ENCODE data around the gene FAM89A. TPM values are rescaled to one million over a fixed set of nuclear protein-coding genes. Genes with fewer than 3 reads are reported as not detected.

The FAM89A gene
- total and polyA plus RNA-seq, 9 of the 15 experiments (the other 6 are each of a cell fraction or from before 2014, with no cell fraction given): 8.7 to 66.2 (median 43.3) TPM

DNA sequence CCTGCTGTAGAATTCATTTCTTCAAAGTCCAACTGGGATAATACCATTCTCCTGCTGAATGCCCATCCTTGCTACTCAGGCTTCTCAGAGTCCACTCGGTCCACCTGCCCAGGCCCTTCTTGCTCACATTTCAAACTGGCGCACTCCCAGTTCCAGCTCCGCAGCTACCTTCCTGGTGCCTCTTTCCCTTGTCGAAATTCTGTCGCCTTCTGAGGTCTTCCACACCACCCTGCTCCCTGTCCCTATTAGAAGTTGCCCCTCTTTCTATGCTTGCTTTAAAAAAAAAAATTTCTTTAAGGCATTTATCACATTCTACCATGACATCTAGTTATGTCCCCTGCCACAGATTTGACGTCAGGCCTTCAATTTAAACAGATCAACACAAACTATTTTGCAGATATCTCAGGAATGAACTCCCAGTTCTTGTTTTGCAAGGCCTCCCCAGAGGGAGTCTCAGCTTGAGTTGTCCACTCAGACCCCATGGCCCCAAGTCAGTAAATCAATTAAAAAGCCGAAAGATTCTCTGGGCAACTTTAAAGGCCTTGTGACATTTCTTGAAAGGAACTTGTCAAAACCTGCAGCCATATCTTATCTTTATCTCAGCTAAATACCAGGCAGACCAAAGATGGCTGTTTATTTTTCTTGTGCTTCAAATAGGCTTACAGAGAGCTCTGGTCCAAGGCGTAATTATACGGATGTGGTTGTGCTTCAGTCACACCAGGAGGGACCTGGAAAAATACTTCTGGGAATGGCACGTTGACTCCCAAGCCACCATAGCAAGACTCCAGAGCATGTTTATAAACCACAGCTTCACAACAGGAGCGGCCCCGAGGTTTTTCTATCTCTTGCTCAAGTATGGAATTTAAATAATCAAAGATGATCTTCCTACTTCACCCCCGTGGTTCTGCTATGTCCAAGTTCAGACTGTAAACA lies 2.2 kb downstream of the FAM89A start (continued):
- no peak for TF ChIP-seq AFF4 (CRISPR knock-in tag; IDR thresholded peaks at IDR 0.05)
- TF ChIP-seq EP400 (IDR thresholded peaks at IDR 0.05): no peak
- TF ChIP-seq, protein P1, sequence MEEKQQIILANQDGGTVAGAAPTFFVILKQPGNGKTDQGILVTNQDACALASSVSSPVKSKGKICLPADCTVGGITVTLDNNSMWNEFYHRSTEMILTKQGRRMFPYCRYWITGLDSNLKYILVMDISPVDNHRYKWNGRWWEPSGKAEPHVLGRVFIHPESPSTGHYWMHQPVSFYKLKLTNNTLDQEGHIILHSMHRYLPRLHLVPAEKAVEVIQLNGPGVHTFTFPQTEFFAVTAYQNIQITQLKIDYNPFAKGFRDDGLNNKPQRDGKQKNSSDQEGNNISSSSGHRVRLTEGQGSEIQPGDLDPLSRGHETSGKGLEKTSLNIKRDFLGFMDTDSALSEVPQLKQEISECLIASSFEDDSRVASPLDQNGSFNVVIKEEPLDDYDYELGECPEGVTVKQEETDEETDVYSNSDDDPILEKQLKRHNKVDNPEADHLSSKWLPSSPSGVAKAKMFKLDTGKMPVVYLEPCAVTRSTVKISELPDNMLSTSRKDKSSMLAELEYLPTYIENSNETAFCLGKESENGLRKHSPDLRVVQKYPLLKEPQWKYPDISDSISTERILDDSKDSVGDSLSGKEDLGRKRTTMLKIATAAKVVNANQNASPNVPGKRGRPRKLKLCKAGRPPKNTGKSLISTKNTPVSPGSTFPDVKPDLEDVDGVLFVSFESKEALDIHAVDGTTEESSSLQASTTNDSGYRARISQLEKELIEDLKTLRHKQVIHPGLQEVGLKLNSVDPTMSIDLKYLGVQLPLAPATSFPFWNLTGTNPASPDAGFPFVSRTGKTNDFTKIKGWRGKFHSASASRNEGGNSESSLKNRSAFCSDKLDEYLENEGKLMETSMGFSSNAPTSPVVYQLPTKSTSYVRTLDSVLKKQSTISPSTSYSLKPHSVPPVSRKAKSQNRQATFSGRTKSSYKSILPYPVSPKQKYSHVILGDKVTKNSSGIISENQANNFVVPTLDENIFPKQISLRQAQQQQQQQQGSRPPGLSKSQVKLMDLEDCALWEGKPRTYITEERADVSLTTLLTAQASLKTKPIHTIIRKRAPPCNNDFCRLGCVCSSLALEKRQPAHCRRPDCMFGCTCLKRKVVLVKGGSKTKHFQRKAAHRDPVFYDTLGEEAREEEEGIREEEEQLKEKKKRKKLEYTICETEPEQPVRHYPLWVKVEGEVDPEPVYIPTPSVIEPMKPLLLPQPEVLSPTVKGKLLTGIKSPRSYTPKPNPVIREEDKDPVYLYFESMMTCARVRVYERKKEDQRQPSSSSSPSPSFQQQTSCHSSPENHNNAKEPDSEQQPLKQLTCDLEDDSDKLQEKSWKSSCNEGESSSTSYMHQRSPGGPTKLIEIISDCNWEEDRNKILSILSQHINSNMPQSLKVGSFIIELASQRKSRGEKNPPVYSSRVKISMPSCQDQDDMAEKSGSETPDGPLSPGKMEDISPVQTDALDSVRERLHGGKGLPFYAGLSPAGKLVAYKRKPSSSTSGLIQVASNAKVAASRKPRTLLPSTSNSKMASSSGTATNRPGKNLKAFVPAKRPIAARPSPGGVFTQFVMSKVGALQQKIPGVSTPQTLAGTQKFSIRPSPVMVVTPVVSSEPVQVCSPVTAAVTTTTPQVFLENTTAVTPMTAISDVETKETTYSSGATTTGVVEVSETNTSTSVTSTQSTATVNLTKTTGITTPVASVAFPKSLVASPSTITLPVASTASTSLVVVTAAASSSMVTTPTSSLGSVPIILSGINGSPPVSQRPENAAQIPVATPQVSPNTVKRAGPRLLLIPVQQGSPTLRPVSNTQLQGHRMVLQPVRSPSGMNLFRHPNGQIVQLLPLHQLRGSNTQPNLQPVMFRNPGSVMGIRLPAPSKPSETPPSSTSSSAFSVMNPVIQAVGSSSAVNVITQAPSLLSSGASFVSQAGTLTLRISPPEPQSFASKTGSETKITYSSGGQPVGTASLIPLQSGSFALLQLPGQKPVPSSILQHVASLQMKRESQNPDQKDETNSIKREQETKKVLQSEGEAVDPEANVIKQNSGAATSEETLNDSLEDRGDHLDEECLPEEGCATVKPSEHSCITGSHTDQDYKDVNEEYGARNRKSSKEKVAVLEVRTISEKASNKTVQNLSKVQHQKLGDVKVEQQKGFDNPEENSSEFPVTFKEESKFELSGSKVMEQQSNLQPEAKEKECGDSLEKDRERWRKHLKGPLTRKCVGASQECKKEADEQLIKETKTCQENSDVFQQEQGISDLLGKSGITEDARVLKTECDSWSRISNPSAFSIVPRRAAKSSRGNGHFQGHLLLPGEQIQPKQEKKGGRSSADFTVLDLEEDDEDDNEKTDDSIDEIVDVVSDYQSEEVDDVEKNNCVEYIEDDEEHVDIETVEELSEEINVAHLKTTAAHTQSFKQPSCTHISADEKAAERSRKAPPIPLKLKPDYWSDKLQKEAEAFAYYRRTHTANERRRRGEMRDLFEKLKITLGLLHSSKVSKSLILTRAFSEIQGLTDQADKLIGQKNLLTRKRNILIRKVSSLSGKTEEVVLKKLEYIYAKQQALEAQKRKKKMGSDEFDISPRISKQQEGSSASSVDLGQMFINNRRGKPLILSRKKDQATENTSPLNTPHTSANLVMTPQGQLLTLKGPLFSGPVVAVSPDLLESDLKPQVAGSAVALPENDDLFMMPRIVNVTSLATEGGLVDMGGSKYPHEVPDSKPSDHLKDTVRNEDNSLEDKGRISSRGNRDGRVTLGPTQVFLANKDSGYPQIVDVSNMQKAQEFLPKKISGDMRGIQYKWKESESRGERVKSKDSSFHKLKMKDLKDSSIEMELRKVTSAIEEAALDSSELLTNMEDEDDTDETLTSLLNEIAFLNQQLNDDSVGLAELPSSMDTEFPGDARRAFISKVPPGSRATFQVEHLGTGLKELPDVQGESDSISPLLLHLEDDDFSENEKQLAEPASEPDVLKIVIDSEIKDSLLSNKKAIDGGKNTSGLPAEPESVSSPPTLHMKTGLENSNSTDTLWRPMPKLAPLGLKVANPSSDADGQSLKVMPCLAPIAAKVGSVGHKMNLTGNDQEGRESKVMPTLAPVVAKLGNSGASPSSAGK (IDR thresholded peaks at IDR 0.05): no peak
- TF ChIP-seq BACH1 (tag; IDR thresholded peaks at IDR 0.05): 0 out of 2 replicates have a peak, but pooled peaks have one; percentile 8
- TF ChIP-seq ZFPM2 (CRISPR knock-in tag; IDR thresholded peaks at IDR 0.05): no peak
- no peak for TF ChIP-seq CHD1 (IDR thresholded peaks at IDR 0.05; ENCODE audit: low read length)
- peak in 1 of 2 experiments; percentile 31; a peak in 1 of 4 replicates for TF ChIP-seq TBL1XR1 (IDR thresholded peaks at IDR 0.05; ENCODE audit: low read length in 2 of 2)
- TF ChIP-seq PHF8 (IDR thresholded peaks at IDR 0.05; ENCODE audit: borderline replicate concordance, low read length): no peak
- TF ChIP-seq MCM2 (IDR thresholded peaks at IDR 0.05; ENCODE audit: low read depth): no peak
- no peak for TF ChIP-seq CBX1 (IDR thresholded peaks at IDR 0.05; ENCODE audit: low read depth)

Data from K562 (cell line).